ENCODE results near the gene TMEM273. TPM values are rescaled to one million over a fixed set of nuclear protein-coding genes. Genes with fewer than 3 reads are reported as not detected.

TMEM273 gene
- total and polyA plus RNA-seq, 8 donors: 0.91 to 7.5 (median 2.7) TPM

- ATAC-seq (no peak), DNase-seq (no peak), FAIRE-seq (no peak)
- no peak for TF ChIP-seq CTCF (IDR thresholded peaks at IDR 0.05)
- Histone ChIP-seq H3K27me3 (no peaks in the 10 kb centered on the region), H3K4me3 (no peak overlapping the region), H3K9me3 (no peaks in the 10 kb centered on the region), H3K36me3 (no peaks in the 10 kb centered on the region), H3K27ac (no peak overlapping the region), H3K4me1 (no peaks in the 10 kb centered on the region)
- intact Hi-C loops (cut with DNase I): no loop called here
- WGBS, 2 donors: 66 to 73% methylated on average over 4 of the region's 4 CpGs
These were observed 36.2 kb downstream of the TMEM273 start for GRCh38 chr10:49152037-49152436.

- ATAC-seq (no peak), DNase-seq (no peak), FAIRE-seq (no peak)
- no peaks in the 10 kb centered on the region for H3K27me3 ChIP-seq
- intact Hi-C loops (cut with DNase I): no loop called here
- H3K27ac ChIP-seq: no peak overlapping the region
- H3K9me3 ChIP-seq: no peaks in the 10 kb centered on the region
- no peaks in the 10 kb centered on the region for H3K36me3 ChIP-seq
- TF ChIP-seq CTCF (IDR thresholded peaks at IDR 0.05): no peak
- H3K4me3 ChIP-seq: no peak overlapping the region
- no peaks in the 10 kb centered on the region for H3K4me1 ChIP-seq
- WGBS, 2 donors: 37 to 40% methylated on average over 1 of the region's 1 CpG
These were observed 36.7 kb downstream of the TMEM273 start for GRCh38 chr10:49151481-49151880.

GRCh38 chr10:49151025-49151445 lies 37.2 kb downstream of the TMEM273 start:
- no peaks in the 10 kb centered on the region for H3K36me3 ChIP-seq
- WGBS, 2 donors: 21 to 28% methylated on average over 2 of the region's 2 CpGs
- no peaks in the 10 kb centered on the region for H3K27me3 ChIP-seq
- no peak for TF ChIP-seq CTCF (IDR thresholded peaks at IDR 0.05)
- no peaks in the 10 kb centered on the region for H3K4me1 ChIP-seq
- ATAC-seq (no peak), DNase-seq (no peak), FAIRE-seq (no peak)
- H3K4me3 ChIP-seq: no peak overlapping the region
- H3K27ac ChIP-seq: no peak overlapping the region
- intact Hi-C loops (cut with DNase I): no loop called here
- no peaks in the 10 kb centered on the region for H3K9me3 ChIP-seq

- Histone ChIP-seq H3K4me1 (no peaks in the 10 kb centered on the region), H3K4me3 (no peak overlapping the region), H3K36me3 (no peaks in the 10 kb centered on the region), H3K27ac (no peak overlapping the region), H3K9me3 (no peaks in the 10 kb centered on the region), H3K27me3 (no peaks in the 10 kb centered on the region)
- FAIRE-seq (no peak), DNase-seq (no peak), ATAC-seq (no peak)
- no peak for TF ChIP-seq CTCF (IDR thresholded peaks at IDR 0.05)
- intact Hi-C loops (cut with DNase I): no loop called here
- WGBS, 2 donors: 59 to 62% methylated on average over 5 of the region's 5 CpGs
These were observed 37.8 kb downstream of the TMEM273 start for GRCh38 chr10:49150426-49150825.

GRCh38 chr10:49149881-49150280 lies 38.3 kb downstream of the TMEM273 start:
- WGBS, 2 donors: 62 to 68% methylated on average over 3 of the region's 3 CpGs
- no peak for DNase-seq
- Histone ChIP-seq H3K27me3 (no peaks in the 10 kb centered on the region), H3K4me3 (no peak overlapping the region), H3K27ac (no peak overlapping the region), H3K9me3 (no peaks in the 10 kb centered on the region), H3K36me3 (no peaks in the 10 kb centered on the region), H3K4me1 (no peaks in the 10 kb centered on the region)
- TF ChIP-seq CTCF (IDR thresholded peaks at IDR 0.05): no peak
- intact Hi-C loops (cut with DNase I): no loop called here
- no peak for FAIRE-seq
- ATAC-seq: no peak

All from pancreas (tissue), 10 donors.